HG03575 (cell line): ENCODE data around the gene BIN1.
A peak's percentile ranks its signal among the peaks of the same experiment; 100 is the strongest.

Source experiments
- ATAC-seq: cut with Tn5 transposase; IDR thresholded peaks from one replicate; pipeline ENCODE4 v1.9.1; 2021; ENCODE audit not compliant: unreplicated experiment, insufficient number of reproducible peaks, low FRiP score; ENCODE audit errors: extremely low read depth

The BIN1 gene

DNA sequence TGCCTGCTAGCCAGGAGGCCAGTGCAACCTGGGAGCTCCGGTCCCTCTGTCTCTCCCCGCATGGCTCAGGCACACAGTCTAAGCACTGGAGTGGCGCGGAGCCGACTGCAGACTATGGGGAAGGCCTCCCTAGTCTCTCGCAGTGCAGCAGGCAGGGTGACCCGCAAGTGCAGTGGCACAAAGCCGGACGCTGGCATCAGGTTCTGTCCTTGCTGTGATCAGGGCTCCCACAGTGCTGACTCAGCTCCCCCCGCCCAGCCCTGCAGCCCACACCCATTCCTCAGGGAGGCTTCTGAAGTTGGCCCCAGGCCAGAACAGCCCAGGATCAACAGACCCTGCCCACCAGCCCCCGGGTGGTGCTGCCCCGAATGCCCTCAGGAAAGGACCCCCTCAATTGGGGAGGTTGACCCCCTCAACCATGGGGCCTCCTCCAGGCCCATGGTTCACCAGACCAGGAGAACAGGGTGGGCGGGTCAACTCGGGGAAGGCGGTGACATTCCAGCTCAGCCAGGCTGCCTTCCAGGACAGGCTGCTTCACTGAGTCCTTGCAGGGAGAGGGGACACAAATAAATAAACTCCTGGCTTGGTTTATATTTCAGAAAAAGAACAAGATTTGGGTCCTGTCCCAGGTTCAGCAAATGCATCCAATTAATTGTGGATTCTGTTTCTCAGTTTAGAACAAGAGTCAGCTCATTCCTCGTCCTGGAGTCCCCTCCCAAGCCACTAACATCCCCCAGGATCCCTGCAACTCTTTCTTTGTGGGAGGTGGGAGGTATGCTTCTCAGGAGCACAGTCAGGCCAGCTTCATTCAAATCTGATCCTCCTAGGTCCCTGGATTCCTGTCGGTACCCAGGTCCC lies 12.2 kb downstream of the BIN1 start:
- no peak for ATAC-seq

DNA sequence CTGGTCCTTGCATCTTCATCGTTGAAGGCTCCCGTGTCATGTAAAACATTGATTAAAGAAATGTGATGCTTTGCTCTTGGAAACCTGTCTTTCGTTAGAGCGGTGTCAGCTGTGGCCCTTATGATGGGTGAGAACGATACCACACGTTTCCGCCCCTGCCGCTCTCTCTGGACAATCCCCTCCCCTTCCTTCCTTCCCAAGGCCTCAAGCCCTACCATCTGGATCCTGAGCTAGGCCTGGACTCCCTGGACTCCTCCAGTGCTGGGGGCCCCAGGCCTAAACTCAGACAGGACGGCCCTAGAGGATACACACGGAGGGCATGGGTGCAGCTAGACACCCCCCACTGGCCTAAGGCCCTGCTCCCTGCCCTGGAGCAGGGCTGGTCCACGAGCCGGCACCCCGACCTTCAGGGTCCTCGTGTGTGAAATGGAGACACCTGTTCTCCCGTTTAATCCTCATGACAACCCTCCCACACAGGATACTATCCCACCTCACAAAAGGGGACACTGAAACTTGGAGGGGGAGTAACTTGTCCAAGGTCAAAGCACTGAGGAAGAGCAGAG lies 13.2 kb downstream of the BIN1 start:
- ATAC-seq = no peak

DNA sequence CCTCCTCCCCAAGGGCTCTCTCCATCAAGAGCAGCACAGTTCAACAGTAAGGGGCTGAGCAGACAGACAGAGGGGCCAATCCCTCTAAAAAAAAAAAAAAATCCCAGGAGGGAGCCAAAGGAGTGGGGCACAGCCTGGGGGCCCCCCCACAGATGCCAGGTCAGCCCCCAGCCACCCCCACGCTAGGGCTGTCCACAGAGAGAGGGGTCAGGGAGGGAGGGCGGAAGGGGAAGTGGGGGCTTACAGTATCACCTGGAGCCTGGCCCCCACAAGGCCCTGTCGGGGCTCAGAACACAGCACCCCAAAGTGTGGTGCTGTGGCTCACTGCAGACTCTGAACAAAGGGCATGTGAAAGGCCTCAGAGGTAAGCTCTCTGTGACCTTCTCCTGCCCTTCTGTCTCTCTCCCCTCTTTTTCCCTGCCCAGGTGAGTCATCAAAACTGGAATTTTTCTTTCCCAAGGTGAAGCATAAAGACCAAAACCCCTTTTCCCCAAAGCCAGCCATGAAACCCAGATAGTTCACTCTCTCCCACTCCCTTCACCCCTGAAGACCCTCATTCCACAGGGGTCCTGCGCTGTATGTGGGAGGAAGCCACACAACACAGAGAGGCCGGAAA lies 13.9 kb downstream of the BIN1 start:
- ATAC-seq = no peak

DNA sequence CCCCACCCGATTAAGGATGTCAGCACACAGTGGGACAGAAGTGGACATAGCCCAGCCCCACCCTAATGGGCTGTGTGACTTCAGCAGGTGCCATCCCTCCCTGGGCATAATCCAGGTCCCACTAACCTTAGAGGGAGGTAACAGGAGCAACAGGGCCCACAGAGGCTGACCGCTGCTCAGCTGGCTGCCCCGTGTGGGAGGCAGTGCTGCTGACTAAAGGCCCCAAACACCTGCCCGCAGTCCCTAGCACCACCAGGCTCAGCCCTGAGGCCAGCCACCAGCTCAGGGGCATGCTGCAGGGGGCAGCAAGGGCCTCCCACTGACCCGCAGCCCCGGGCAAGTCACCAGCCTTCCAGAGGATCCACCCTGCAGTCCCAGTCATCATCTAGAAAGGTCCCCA lies 14.6 kb downstream of the BIN1 start:
- ATAC-seq = no peak

DNA sequence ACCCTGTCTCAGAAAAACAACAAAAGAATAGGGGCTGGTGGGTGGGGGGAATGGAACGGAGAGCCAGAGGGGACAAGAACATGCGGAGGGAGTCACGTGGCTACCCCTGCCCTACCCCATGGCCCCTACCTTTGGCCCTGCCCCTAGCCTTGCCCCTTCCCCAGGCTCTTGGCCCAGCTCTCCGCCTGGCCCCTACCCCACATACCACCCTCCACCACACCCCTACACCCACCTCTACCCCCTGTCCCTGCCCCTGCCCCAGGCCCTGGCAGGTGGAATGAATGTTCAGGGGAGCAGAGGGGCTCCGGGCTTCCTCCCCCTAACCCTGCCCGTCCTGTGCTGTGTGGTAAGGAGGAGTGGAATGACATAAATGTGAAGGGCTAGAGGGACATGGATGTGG lies 15.1 kb downstream of the BIN1 start:
- no peak for ATAC-seq

DNA sequence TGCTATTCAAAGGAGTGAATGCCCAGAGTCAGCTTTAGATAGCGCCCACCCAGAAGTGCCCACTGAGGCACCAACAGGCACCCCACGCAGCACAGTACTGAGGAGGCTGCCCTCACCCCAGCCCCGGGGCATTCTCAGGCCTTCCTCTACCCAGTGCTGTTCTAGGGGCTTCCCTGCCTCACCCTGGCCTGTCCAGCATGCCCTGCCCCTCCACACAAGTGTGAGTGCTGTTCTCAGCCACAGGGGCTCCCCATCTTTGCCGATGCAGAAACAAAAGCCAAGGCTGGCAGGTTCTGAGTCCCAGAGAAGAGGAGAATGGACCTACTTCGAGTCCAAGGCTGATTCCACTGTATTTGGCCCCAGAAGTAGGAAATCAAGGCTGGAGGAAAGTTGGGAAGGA lies 15.8 kb downstream of the BIN1 start:
- no peak for ATAC-seq

DNA sequence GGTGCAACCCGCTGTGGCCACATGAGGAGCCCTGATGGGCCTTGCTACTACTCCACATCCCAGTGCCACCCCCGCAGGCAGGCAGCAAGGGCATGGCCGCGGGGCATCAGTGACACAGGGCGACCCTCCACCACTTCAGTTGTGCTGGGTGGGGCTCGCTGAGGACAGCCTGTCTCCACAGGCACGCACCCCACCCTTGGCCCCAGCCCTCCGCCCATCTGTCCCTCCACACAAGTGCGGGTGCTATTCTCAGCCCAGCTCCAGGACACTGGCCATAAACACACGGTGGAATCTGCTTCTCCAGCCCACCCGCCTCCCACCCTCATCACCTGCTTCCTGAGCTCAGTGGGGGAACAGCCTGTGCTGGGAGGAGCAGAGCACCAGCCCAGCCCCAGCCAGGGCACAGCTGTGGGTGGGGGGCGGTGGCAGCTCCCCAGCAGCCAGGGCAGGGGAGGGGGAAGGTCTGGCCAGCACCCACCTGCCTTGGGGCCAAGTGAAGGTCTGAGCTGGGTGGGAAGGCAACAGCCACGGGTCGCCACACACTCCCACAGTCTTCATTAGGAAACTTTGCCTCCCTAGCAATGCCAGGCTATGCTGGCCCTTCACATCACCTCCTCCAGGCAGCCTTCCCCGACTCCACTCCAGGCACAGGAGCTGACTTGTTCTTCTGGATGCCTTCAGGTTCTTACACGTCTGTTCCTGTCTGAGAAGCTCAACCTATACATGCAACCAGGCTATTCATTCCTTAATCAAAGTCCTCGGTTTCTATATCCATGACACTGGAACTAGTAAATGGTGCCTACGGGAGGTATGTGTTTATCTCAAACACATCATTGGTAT lies 16.5 kb downstream of the BIN1 start:
- ATAC-seq = no peak

DNA sequence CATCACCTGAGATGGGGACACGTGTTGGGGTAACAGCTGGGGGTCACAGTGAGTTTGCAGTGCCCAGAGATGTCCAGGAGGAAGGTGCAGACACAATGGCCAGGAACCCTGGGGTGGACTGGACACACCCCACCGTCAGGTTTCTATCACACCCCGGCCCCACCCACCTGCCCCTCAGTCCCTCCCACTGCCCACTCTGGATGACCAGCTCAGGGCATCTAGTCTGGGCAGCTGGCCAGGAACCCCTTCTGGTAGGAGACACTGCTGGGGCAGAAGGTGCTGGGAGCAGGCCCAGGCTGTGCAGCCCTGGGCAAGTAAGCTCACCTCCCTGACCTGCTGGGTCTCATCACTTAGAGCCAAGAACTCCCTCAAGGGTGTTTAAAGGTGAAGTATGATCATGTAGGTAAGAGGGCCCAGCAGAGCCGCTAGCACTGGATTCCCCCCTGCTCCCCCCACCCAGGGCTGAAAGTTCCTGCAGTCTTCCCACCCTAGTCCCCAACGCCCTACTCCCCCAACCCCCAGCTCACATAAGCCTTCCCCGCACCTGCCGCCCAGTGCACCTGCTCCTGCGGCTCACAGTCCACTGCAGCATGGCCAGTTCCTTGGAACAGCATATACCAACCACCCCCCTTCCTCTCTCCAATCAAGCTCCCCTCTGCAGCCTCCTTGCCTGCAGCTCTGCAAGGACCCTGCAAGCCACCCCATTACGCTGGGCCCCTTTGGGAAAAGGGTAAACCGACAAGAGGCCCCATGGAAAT lies 17.3 kb downstream of the BIN1 start:
- ATAC-seq = no peak

DNA sequence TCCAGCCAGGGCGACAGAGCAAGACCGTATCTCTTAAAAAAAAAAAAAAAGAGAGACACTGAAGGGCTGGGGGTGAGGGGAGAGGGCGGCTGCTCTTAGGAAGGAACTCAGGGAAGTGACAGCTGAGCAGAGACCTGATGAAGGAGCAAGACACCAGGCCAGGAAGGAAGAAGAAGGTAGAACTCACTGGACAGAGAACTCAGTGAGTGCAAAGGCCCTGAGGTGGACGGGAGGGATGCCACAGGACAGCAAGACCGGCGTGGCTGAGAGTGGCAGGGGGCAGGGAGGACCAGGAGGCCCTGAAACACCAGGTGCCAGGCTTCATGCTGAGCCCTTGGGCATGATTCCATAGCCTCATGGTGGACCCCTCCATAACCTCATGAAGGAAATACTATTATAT lies 18.2 kb downstream of the BIN1 start:
- no peak for ATAC-seq

DNA sequence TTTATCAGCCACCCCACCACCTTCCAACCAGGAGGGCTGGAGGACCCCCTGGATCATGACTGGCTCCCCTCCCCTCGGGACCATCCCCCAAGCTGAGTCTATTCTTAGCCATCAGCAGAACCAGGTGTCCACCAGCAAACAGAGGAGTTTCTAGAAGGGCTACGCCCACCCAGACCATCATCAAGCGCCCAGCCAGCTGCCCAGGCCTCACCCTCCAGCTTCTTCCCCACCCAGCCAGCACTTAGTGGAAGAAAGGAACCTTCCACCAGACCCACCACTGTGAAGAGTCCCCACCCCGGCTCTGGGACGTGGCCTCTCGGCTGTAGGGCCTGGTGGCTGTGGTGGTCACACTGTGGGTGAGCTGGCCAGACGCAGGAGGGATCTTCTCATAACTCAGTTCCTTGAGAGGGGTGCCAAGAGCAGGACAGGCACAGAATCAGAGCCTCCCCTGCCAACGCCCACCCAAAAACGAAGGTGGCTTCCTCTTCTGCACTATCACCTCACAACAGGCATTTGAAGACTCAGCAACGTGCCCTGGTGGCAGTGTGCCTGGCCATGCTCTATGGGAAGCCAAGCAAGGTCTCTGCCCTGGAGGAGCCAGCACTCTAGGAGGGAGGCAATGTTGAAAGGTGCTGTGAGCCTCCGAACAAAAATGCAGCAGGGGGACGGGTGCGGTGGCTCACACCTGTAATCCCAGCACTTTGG lies 19.0 kb downstream of the BIN1 start:
- no peak for ATAC-seq

DNA sequence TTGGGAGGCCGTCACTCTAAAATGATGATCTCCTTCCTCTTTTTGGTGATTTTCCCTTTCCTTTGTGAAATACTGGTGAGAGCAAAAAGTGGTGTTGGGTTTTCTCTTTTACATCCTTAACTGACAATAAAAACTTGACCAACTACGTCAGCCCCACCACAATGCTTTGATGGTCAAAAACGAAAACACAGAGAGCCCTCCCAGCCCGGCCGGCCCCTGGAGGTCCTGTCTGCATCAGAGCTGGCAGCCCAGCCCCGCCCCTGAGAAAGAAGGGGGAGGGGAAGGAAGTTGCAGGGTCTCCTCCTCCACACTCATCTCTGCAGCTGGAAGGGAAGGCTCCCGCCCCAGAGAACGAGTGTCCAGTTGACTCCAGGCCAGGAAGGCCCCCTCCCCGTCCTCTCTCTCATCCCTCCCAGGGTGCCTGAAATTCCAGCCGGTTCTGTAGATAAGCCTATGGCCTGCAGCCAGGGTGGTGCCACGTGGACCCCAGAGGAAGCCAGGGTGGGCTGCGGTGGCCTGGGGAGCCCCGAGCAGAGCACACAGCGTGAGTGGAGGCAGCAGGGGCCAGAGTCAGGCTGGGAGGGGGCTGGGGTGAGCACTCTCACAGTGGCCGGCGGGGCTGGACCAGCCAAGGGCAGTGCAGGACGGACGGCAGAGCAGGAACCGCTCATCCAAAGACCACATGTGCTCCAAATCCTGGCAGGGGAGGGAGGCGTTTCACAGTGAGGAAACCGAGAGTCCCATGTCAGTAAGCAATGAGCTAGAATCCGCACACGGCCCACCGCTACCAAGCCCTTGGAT lies 19.8 kb downstream of the BIN1 start:
- peak; percentile 42 for ATAC-seq

DNA sequence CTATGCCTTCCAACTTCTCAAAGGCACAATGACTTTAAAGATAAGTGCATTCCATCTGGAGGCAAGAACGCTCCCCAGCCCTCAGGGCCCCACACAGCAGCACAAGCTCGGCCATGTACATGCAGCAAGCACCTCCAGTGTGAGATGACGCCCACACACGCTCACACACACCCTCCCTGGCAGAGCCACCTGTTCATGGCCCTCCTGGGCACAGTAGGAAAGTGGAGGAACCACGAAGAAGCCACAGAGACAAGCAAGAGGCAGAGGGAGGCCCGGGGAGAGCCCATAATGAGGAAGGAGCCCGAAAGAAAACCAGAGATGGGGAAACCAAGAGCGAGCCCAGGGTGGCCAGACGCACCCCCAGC lies 21.7 kb downstream of the BIN1 start:
- no peak for ATAC-seq

DNA sequence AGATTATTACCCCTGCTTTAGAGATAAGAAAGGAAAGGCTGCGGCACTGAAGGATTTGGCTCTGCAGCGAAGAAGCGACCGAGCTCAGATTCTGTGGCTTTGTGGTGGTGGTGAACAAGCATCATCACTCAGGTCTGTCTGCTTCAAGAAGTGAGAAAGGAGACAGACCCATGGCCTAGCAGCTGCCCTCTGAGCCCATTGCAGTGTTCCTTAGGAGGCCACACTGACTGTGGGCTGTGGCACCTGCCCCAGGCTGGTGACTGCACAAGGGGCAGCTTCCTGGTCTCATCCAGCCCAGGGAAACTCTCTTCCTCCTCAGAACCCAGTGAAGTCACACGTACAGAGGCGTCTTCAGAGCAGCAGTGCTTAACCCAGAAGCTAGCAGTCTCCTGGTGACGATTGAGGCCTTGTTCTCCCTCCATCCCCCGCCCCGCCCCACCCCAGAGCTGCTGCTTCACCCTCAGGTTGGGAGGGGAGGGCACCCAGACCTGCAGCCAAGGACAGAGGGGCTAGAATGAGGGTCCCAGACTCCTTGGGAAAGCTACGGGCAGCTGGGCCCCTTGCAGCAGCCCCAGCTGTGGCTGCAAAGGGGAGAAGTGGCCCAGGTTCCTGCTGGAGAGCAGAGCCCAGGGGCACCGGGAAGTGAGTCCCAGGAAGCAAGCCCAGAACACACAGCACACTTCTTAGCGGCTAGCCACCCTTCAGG lies 22.2 kb downstream of the BIN1 start:
- ATAC-seq = no peak

DNA sequence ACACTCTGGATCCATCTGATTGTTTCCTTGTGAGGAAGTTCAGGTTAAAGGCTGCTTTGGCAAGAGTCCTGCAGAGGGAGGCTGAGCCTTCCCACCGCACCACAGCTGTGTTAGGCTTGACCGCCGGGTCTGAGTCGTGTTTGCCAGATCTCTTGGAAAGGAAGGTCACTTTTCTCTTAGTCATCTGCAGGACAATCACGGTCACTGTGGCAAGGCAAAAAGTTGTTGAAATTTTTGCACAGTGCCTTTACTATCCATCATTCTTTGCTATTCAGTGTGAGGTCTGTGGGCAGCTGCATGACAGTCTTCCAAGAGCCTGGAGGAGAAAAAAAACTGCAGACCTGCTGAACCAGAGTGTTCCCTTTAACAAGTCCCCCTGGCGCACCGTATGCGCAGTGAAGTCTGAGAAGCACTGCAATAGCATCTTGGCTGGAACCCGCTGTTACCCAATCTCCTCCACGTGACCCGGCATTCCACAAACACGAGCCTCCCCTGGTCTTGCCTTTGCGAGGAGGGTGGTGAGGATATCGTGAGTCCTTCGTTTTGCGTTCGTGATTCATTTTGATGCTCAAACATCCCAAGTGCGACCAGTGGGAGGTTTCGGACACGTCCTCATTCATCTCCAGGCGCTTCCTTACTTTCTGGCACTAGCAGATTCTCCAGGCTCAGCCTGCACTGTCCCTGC lies 23.0 kb downstream of the BIN1 start:
- ATAC-seq = no peak

DNA sequence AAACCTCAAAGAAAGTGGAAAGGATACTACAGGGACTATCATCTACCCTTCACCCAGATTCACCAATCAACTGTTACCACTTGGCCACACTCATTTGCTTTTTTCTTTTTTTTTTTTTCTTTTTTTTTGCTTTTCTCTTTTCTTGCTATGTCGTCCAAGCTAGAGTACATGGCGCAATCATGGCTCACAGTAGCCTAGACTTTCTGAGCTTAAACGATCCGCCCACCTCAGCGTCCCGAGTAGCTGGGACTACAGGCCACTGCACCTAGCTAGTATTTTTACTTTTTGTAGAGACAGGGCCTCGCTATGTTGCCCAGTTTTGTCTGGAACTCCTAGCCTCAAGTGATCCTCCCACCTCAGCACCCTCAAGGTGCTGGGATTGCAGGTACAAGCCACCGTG lies 24.0 kb downstream of the BIN1 start:
- no peak for ATAC-seq

DNA sequence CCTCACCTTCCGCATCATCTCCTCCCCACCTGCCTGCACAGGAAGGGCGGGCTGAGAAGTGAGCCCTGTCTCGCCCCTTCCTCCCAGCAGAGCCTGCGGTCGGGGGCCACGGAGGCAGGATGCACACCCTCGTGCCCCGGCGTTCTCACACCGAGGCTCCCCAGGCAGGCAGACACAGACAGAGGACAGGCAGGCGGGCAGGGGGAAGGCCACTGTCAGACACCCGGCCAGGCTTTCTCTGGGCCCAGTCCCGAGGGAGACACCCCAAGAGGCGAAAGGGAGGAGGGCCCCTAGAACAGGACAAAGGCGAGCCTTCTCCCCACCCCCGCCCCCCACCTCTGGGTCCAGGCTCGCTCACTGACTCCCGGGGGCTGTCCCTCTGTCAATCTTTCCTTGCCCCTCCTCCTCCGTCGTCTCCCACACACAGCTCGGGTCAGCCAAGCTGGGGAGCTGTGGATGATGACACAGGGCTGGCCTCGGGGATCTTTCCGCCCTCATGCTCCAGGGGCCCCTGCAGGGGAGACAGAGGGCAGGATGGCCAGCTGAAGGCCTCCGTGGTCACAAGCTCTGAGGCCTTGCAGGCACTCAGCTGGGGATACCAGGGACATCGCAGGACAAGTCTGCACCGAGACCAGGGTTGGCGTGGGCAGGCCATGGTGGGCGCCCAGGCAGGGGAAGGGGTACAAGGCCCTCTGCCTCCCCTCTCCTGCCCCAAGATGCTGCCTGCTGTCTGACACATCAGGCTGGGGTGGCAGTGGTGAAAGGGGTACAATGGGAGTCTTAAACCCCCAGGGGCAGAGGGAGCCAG lies 24.9 kb downstream of the BIN1 start:
- ATAC-seq = no peak
